IMR-90 (cell line): ENCODE data around the gene CGN. TPM values are rescaled to one million over a fixed set of nuclear protein-coding genes. Genes with fewer than 3 reads are reported as not detected.

Source experiments
- ATAC-seq: fragments of 200-7000 bp; cut with Tn5 transposase; 2 replicates; pipeline ENCODE4 v1.9.1; 2020; ENCODE audit warnings: low read depth, mild to moderate bottlenecking, moderate library complexity
- BruUV-seq: library from RNA; stranded (reverse); fragments of 400-500 nt; replicated peaks from 2 replicates; lab custom pipeline; 2021; lab: Mats Ljungman, UMichigan
- CTCF ChIA-PET: fragments of 300-600 bp; formaldehyde crosslinking; extraction: SDS; loops from one replicate; lab custom pipeline; 2021; ENCODE audit warnings: antibody characterized with exemption; lab: Yijun Ruan, JAX
- POLR2A ChIA-PET: fragments of 300-600 bp; sonication (Branson Sonifier 250); formaldehyde crosslinking; loops from one replicate; lab custom pipeline; 2022; ENCODE audit warnings: antibody characterized with exemption; ENCODE audit not compliant: unreplicated experiment; lab: Charles Lee
- DNase-seq: peaks from one replicate; pipeline ENCODE4 v3.0.0; 2013
- H2AFZ ChIP-seq: replicated peaks from 2 replicates; pipeline ENCODE3; 2013; ENCODE audit warnings: low read length, mild to moderate bottlenecking; ENCODE audit not compliant: poor library complexity
- H2AK5ac ChIP-seq: 2 replicates; pipeline ENCODE4 v1.6.1; 2013; ENCODE audit warnings: low read depth, low read length, inconsistent platforms
- H2AK9ac ChIP-seq: replicated peaks from 2 replicates; pipeline ENCODE3; 2013; ENCODE audit warnings: mild to moderate bottlenecking, low read depth, low read length, moderate library complexity; ENCODE audit not compliant: poor library complexity
- H2BK120ac ChIP-seq: 2 replicates; pipeline ENCODE4 v1.6.1; 2013; ENCODE audit warnings: low read depth, low read length, inconsistent platforms
- H2BK15ac ChIP-seq: 3 replicates; pipeline ENCODE4 v1.6.1; 2013; ENCODE audit warnings: low read depth, low read length, inconsistent platforms
- H2BK20ac ChIP-seq: 2 replicates; pipeline ENCODE4 v1.6.1; 2013; ENCODE audit warnings: low read depth, mild to moderate bottlenecking, inconsistent platforms, low read length, moderate library complexity
- H2BK5ac ChIP-seq: 2 replicates; pipeline ENCODE4 v1.6.1; 2013; ENCODE audit warnings: mild to moderate bottlenecking, low read depth, low read length, inconsistent platforms; ENCODE audit not compliant: poor library complexity, severe bottlenecking
- H3K14ac ChIP-seq: replicated peaks from 2 replicates; pipeline ENCODE4 v1.6.1; 2013; ENCODE audit warnings: low read depth, low read length, inconsistent platforms
- H3K18ac ChIP-seq: 2 replicates; pipeline ENCODE4 v1.6.1; 2013; ENCODE audit warnings: low read depth, low read length, control low read depth
- H3K23ac ChIP-seq: 2 replicates; pipeline ENCODE4 v1.6.1; 2013; ENCODE audit warnings: low read depth, low read length, inconsistent platforms
- H3K27ac ChIP-seq: 2 replicates; pipeline ENCODE4 v1.5.1; 2013; ENCODE audit warnings: mild to moderate bottlenecking, control low read depth, low read length; ENCODE audit not compliant: insufficient read depth
- H3K27me3 ChIP-seq: 2 replicates; pipeline ENCODE4 v1.6.1; 2013; ENCODE audit warnings: low read length; ENCODE audit not compliant: control insufficient read depth, insufficient read depth
- H3K36me3 ChIP-seq: 2 replicates; pipeline ENCODE4 v1.6.1; 2013; ENCODE audit warnings: low read length, mixed read lengths; ENCODE audit not compliant: control insufficient read depth, insufficient read depth
- H3K4ac ChIP-seq: 2 replicates; pipeline ENCODE4 v1.6.1; 2013; ENCODE audit warnings: low read depth, low read length, inconsistent platforms
- H3K4me1 ChIP-seq: 2 replicates; pipeline ENCODE4 v1.6.1; 2013; ENCODE audit warnings: low read length, mixed read lengths; ENCODE audit not compliant: control insufficient read depth, insufficient read depth
- H3K4me2 ChIP-seq: 2 replicates; pipeline ENCODE4 v1.6.1; 2013; ENCODE audit warnings: low read depth, mild to moderate bottlenecking, control low read depth, low read length, moderate library complexity
- H3K4me3 ChIP-seq: 2 replicates; pipeline ENCODE4 v1.5.1; 2013; ENCODE audit warnings: low read depth, mild to moderate bottlenecking, control low read depth, low read length, moderate library complexity; ENCODE audit not compliant: insufficient read depth
- H3K56ac ChIP-seq: 2 replicates; pipeline ENCODE4 v1.6.1; 2013; ENCODE audit warnings: low read length, inconsistent platforms; ENCODE audit not compliant: insufficient read depth; ENCODE audit errors: extremely low read depth
- H3K79me1 ChIP-seq, 2 experiments: 2 replicates each; pipeline ENCODE4 v1.6.1; 2013; ENCODE audit warnings: low read length in 2 of 2, inconsistent platforms in 1 of 2, low read depth in 1 of 2
- H3K9ac ChIP-seq: 2 replicates; pipeline ENCODE4 v1.6.1; 2013; ENCODE audit warnings: low read depth, low read length, control low read depth
- H3K9me1 ChIP-seq: 2 replicates; pipeline ENCODE4 v1.6.1; 2013; ENCODE audit warnings: low read length, inconsistent platforms; ENCODE audit not compliant: insufficient read depth
- H3K9me3 ChIP-seq: 2 replicates; pipeline ENCODE4 v1.6.1; 2013; ENCODE audit warnings: low read length; ENCODE audit not compliant: control insufficient read depth, insufficient read depth
- H4K20me1 ChIP-seq: 2 replicates; pipeline ENCODE4 v1.6.1; 2013; ENCODE audit warnings: low read length, inconsistent platforms; ENCODE audit not compliant: insufficient read depth
- H4K5ac ChIP-seq: 2 replicates; pipeline ENCODE4 v1.6.1; 2013; ENCODE audit warnings: mild to moderate bottlenecking, low read depth, low read length, control low read depth
- H4K8ac ChIP-seq, 2 experiments: 2 replicates each; pipeline ENCODE4 v1.6.1; 2013; ENCODE audit warnings: low read depth in 2 of 2, low read length in 2 of 2, control low read depth in 1 of 2, inconsistent platforms in 1 of 2
- H4K91ac ChIP-seq: 2 replicates; pipeline ENCODE4 v1.6.1; 2013; ENCODE audit warnings: low read depth, low read length, inconsistent platforms; ENCODE audit not compliant: insufficient read depth
- CHD1 ChIP-seq: IDR thresholded peaks from 2 replicates; pipeline ENCODE4 v1.6.1; 2012; ENCODE audit warnings: low read depth, low read length, improper control_type of control experiment
- POLR2A ChIP-seq: IDR thresholded peaks from 2 replicates; pipeline ENCODE4 v1.6.1; 2012; ENCODE audit warnings: mild to moderate bottlenecking, low read depth, low read length
- WGBS, 2 experiments: methylation state at CpG; one replicate each; pipeline versions ENCODE4 v1.1.5 to v1.1.7; 2013; ENCODE audit warnings: missing lambda C conversion rate in 2 of 2; ENCODE audit not compliant: insufficient read length in 1 of 2; ENCODE audit errors: extremely low coverage in 2 of 2; 5-methylcytosine and 5-hydroxymethylcytosine counted together
- dilution Hi-C: fragments of 300-500 bp; cut with HindIII; formaldehyde crosslinking; loops from one replicate; pipeline ENCODE4 v1.14.3; 2018; ENCODE audit warnings: low sequenced_read_pairs; ENCODE audit not compliant: unreplicated experiment
- in situ Hi-C: fragments of 300-500 bp; cut with MboI; formaldehyde crosslinking; loops from 3 replicates; pipeline ENCODE4 v1.14.3; 2019; ENCODE audit warnings: low sequenced_read_pairs, inconsistent platforms, mixed read lengths
- intact Hi-C: fragments of 100-400 bp; cut with micrococcal nuclease; formaldehyde crosslinking; loops from 2 replicates; pipeline ENCODE4 v1.10.0; 2022
- polyA plus RNA-seq, 3 experiments: library from polyadenylated mRNA; depleted of rRNA; stranded (reverse); fragments of >200 nt; gene quantifications; 2 replicates each; pipeline ENCODE4 v1.2.3, GENCODE V29; 2012; ENCODE audit warnings: low replicate concordance in 1 of 3
- total RNA-seq: library from RNA; depleted of rRNA; stranded (reverse); fragments of >200 nt; gene quantifications from 2 replicates; pipeline ENCODE4 v1.2.3, GENCODE V29; 2012

The CGN gene
- total and polyA plus RNA-seq, 2 of the 4 experiments (the other 2 are of a cell fraction) = 0.34 to 0.36 TPM

DNA sequence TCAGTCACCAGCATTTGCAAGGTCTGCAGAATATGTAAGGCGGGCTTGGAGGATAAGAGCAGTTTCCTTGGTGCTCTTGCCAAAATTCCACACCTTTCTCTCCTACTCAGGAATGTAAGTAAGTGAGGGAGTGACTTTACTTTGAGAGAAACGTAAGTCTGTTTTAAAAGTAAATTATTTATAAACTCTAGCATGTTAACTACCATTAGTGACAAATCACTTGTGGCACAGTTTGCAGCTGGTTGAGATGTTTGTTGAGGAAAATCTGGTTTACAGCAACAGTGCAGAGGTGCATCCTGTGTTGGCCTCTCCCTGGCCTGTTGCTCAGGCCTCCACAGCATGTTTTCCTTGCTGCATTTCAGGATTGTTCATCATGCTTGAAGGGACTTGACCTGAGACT, 8.5 kb downstream of the CGN start:
- POLR2A ChIA-PET = interaction anchor here (0.6 kb wide), 1 partner anchor 9 kb away, joined by 6 read pairs; the partner anchor contains the start of gene CGN
- Histone ChIP-seq H3K14ac (no peak overlapping the region), H3K4me1 (peaks cover 5% of the 10 kb centered on the region; the same call in 1 of the 2 replicates), H3K4me3 (no peak overlapping the region), H3K56ac (no peak overlapping the region), H2AFZ (no peak overlapping the region), H3K4me2 (no peak overlapping the region), H4K20me1 (no peaks in the 10 kb centered on the region), H3K18ac (no peak overlapping the region), H3K4ac (no peak overlapping the region), H2AK5ac (no peak overlapping the region), H3K79me1 (no peaks in the 10 kb centered on the region), H3K27me3 (peaks cover 15% of the 10 kb centered on the region), H4K8ac (no peak overlapping the region), H4K91ac (no peak overlapping the region), H3K9ac (no peak overlapping the region), H3K27ac (no peak overlapping the region), H4K5ac (no peak overlapping the region), H3K9me3 (no peaks in the 10 kb centered on the region), H2BK120ac (no peak overlapping the region), H2AK9ac (no peak overlapping the region), H2BK5ac (no peak overlapping the region), H3K23ac (no peak overlapping the region), H3K36me3 (no peaks in the 10 kb centered on the region), H2BK20ac (no peak overlapping the region), H2BK15ac (no peak overlapping the region), H3K9me1 (no peaks in the 10 kb centered on the region)
- BruUV-seq = no TSS peak
- intact Hi-C loops (no loop called here), in situ Hi-C loops (no loop called here), dilution Hi-C loops (no loop called here)
- no peak for TF ChIP-seq CHD1
- TF ChIP-seq POLR2A = no peak
- no CpG with 5 or more reads among the region's 2 CpGs for WGBS, 2 experiments
- CTCF ChIA-PET = no interaction called here
- DNase-seq (no peak), ATAC-seq (peak; percentile 48)
